Endothelial cell (in vitro differentiated cells): ENCODE data around the gene DEAF1. TPM values are rescaled to one million over a fixed set of nuclear protein-coding genes. Genes with fewer than 3 reads are reported as not detected.

Experiments used
- DNase-seq: peaks from one replicate; pipeline ENCODE4 v3.0.0; 2021; ENCODE audit warnings: low spot score
- H3K27ac Mint-ChIP-seq: one replicate; pipeline ENCODE4 v1.8.0; 2021; ENCODE audit warnings: mixed read lengths, inconsistent platforms; ENCODE audit not compliant: unreplicated experiment
- H3K27me3 Mint-ChIP-seq: one replicate; pipeline ENCODE4 v1.8.0; 2021; ENCODE audit warnings: mild to moderate bottlenecking, moderate library complexity, mixed read lengths, inconsistent platforms; ENCODE audit not compliant: unreplicated experiment
- H3K36me3 Mint-ChIP-seq: one replicate; pipeline ENCODE4 v1.8.0; 2021; ENCODE audit warnings: mild to moderate bottlenecking, low read depth, mixed read lengths, inconsistent platforms; ENCODE audit not compliant: unreplicated experiment
- H3K4me1 Mint-ChIP-seq: one replicate; pipeline ENCODE4 v1.8.0; 2021; ENCODE audit warnings: mild to moderate bottlenecking, mixed read lengths, inconsistent platforms; ENCODE audit not compliant: unreplicated experiment
- H3K4me3 Mint-ChIP-seq: one replicate; pipeline ENCODE4 v1.8.0; 2021; ENCODE audit warnings: mild to moderate bottlenecking, mixed read lengths, inconsistent platforms; ENCODE audit not compliant: unreplicated experiment
- H3K9me3 Mint-ChIP-seq: one replicate; pipeline ENCODE4 v1.8.0; 2021; ENCODE audit warnings: mixed read lengths, inconsistent platforms; ENCODE audit not compliant: unreplicated experiment
- total RNA-seq: library from RNA; stranded (reverse); fragmentation: NEBNext Ultra II Directional; extraction: Animal tissue kit (Norgen Biotek cat#: 25700); gene quantifications from one replicate; pipeline ENCODE4 v1.2.1, GENCODE V29; 2021; ENCODE audit not compliant: unreplicated experiment
- TF ChIP-seq, protein P1 (sequence below): fragments of 200-600 bp; sonication (generic); IDR thresholded peaks from one replicate; pipeline ENCODE4 v1.5.0; 2021; ENCODE audit warnings: antibody characterized with exemption; ENCODE audit not compliant: unreplicated experiment

DEAF1 gene
- total RNA-seq, 1 donor from 2014 or later: 118 TPM

DNA sequence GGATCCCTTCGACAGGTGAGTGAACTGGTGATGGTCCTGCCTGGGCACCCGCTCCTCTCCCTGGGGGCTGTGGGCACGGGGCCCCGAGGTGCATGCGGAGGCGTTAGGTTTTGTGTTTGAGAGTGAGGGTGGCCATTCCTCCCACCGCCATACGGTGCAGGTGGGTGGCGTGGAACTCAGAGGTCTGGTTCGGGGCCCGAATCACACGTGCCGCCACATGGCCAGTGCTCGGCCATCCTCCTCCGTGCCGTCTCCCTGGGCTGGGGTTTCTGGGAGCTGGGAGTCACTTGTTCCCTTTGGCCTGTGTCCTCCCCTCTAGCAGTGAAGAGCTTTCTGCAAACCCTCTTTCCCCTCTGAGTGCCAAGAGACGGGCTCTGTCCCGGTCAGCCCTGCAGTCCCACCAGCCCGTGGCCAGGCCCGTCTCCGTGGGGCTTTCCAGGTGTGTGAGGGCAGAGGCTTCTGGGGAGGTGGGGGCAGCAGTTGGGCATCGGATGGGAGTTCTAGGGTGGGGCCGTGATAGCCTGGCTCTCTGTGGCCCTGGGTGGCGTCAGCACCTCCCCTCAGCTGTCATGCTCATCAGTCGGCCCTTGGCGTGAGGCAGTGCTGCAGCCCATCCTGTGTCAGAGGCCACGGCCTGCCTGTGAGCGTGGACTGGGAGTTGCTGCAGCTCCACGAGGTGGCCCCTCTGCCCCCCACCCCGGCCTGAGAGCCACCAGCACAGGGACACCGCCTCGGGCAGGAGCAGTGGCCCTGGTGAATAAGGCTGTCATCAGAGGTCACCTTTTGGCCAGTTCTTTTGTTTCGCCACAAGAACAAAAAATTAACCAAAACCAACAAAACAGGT is 89.5 kb downstream of the DEAF1 start:
- H3K36me3 Mint-ChIP-seq: peaks cover 20% of the 10 kb centered on the region
- peaks cover 7% of the 10 kb centered on the region for H3K27me3 Mint-ChIP-seq
- no peak overlapping the region for H3K4me3 Mint-ChIP-seq
- no peaks in the 10 kb centered on the region for H3K9me3 Mint-ChIP-seq
- no peaks in the 10 kb centered on the region for H3K4me1 Mint-ChIP-seq
- TF ChIP-seq, protein P1, sequence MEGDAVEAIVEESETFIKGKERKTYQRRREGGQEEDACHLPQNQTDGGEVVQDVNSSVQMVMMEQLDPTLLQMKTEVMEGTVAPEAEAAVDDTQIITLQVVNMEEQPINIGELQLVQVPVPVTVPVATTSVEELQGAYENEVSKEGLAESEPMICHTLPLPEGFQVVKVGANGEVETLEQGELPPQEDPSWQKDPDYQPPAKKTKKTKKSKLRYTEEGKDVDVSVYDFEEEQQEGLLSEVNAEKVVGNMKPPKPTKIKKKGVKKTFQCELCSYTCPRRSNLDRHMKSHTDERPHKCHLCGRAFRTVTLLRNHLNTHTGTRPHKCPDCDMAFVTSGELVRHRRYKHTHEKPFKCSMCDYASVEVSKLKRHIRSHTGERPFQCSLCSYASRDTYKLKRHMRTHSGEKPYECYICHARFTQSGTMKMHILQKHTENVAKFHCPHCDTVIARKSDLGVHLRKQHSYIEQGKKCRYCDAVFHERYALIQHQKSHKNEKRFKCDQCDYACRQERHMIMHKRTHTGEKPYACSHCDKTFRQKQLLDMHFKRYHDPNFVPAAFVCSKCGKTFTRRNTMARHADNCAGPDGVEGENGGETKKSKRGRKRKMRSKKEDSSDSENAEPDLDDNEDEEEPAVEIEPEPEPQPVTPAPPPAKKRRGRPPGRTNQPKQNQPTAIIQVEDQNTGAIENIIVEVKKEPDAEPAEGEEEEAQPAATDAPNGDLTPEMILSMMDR: no peak
- H3K27ac Mint-ChIP-seq: no peak overlapping the region
- DNase-seq: no peak

DNA sequence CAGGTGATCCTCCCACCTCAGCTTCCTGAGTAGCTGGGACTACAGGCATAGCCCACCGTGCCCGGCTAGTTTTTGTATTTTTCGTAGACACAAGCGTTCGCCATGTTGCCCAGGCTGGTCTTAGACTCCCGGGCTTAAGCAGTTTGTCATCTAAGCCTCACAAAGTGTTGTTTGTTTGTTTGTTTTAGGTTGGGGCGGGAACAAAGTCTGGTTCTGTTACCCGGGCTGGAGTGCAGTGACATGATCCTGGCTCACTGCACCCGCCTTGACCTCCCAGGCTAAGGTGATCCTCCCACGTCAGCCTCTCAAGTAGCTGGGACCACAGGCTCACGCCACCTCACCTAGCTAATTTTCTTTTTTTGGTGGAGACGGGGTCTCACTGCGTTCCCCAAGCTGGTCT is 91.9 kb downstream of the DEAF1 start:
- TF ChIP-seq, protein P1: no peak
- H3K27ac Mint-ChIP-seq: no peak overlapping the region
- H3K4me3 Mint-ChIP-seq: no peak overlapping the region
- H3K4me1 Mint-ChIP-seq: no peaks in the 10 kb centered on the region
- DNase-seq: no peak
- no peaks in the 10 kb centered on the region for H3K9me3 Mint-ChIP-seq
- H3K36me3 Mint-ChIP-seq: peaks cover 26% of the 10 kb centered on the region
- H3K27me3 Mint-ChIP-seq: peaks cover 4% of the 10 kb centered on the region

DNA sequence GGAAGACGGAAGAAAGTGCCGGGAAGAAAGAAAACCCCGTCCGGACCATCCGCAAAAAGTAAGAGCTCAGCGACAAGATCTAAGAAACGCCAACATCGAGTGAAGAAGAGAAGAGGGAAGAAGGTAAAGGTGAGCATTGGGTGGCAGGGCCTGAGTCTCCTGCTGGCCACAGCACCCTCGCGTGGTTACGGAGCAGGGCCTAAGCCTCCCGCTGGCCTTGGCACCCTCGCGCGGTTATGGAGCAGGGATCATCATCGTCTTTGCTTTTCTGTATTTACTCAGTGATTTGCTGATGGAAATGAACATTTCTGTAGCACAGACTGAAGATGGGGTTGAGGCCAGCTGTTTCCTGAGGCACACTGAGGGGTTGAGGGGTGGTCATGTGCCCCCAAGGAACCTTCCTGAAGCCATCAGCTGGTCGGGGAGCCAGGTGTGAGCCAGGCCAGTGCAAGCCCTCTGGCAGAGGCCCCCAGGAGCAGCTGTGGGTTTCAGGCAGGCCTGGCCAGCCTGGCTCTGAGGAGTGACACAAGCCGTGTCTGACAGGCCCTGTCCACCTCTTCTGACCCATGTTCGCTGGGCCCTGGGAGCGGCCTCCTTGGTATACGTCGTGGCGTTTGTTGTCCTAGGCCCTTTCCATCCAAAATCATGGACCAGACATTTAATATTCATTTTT is 93.3 kb downstream of the DEAF1 start:
- peaks cover 29% of the 10 kb centered on the region for H3K36me3 Mint-ChIP-seq

DNA sequence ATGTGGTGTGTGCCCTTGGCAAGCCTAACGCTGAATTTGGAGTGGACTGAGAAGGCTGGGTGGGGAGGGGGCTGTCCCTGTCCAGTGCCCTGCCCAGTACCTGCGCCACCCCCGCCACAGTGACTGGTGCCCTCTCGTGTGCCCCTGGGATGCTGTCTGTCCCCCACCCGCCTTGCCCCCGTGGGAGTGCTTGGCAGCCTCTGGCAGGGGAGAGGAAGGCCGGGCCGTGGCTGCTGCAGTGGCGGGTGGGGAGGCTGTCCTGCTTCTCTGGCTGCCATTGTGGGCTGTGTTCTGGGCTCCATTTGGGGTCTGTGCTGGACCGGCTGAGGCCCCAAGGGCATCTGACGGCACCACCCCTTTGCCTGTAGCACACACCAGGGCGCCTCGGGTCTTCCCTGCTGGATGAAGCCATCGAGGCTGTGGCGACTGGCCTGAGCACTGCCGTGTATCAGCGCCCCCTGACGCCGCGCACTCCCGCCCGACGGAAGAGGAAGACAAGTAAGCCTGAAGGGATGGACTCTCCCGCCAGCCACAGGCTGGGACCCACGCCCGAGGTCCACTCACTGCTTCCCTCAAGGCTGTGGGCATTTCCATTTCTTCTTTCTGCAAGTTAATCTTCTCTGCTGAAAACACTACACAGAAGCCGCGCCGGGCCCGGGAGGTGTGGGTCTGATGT is 96.9 kb downstream of the DEAF1 start:
- H3K27ac Mint-ChIP-seq: no peak overlapping the region

More for the DNA sequence above, 93.3 kb downstream of the DEAF1 start:
- no peaks in the 10 kb centered on the region for H3K4me1 Mint-ChIP-seq
- no peak overlapping the region for H3K27ac Mint-ChIP-seq
- TF ChIP-seq, protein P1: no peak
- no peaks in the 10 kb centered on the region for H3K9me3 Mint-ChIP-seq
- H3K4me3 Mint-ChIP-seq: no peak overlapping the region
- no peak for DNase-seq
- H3K27me3 Mint-ChIP-seq: peaks cover 4% of the 10 kb centered on the region

More for the DNA sequence above, 96.9 kb downstream of the DEAF1 start:
- TF ChIP-seq, protein P1: no peak
- H3K9me3 Mint-ChIP-seq: no peaks in the 10 kb centered on the region
- DNase-seq: no peak
- H3K4me3 Mint-ChIP-seq: no peak overlapping the region
- H3K27me3 Mint-ChIP-seq: peaks cover 6% of the 10 kb centered on the region
- H3K36me3 Mint-ChIP-seq: peaks cover 32% of the 10 kb centered on the region
- no peaks in the 10 kb centered on the region for H3K4me1 Mint-ChIP-seq
